Tibial nerve (tissue), 3 donors: ENCODE data around the gene CCDC194.

Experiments used
- POLR2A ChIP-seq, 2 donors: fragments of 450-650 bp; IDR thresholded peaks; one replicate each; pipeline ENCODE4 v1.6.1; 2017; ENCODE audit warnings: antibody characterized with exemption in 2 of 2, mild to moderate bottlenecking in 2 of 2, moderate library complexity in 2 of 2
- TF ChIP-seq, protein P1 (sequence below), 5 experiments: fragments of 200-600 bp in 3 of 5; fragments of 450-650 bp in 2 of 5; sonication (generic) in 3 of 5; IDR thresholded peaks; one replicate each; pipeline ENCODE4 v1.5.1; 2016 to 2019; ENCODE audit warnings: antibody characterized with exemption in 5 of 5, mild to moderate bottlenecking in 3 of 5, moderate library complexity in 2 of 5

DNA sequence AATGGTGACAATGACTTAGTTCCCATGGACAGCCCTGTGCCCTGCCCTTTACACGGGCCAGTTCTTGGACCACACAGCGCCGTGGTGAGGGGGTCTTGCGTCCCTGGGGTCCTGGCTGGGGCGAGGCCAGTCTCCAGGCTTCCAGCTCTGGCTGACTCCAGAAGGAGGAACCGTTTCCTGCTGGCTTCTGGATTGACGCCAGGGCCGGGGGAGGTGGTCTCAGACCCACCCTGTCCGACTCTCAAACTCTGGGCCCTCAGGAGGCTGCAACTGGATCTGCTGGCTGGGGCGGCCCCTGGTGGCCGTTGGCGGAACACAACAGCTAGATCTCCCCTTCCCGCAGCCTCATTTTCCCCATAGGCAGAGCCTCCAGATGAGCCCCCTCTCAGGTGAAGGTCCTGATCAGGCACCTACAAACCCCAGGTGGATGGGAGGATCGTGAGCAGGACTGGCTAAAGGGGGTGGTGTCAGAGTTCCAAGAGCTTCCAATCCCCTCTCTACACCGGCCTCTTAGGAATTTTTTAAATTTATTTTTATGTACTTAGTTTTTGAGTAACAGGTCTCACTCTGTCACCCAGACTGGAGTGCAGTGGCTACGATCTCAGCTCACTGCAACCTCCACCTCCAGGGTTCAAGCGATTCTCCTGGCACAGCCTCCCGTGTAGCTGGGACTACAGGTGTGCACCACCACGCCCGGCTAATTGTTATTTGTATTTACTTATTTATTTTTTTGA, 8.0 kb downstream of the CCDC194 start:
- TF ChIP-seq, protein P1, sequence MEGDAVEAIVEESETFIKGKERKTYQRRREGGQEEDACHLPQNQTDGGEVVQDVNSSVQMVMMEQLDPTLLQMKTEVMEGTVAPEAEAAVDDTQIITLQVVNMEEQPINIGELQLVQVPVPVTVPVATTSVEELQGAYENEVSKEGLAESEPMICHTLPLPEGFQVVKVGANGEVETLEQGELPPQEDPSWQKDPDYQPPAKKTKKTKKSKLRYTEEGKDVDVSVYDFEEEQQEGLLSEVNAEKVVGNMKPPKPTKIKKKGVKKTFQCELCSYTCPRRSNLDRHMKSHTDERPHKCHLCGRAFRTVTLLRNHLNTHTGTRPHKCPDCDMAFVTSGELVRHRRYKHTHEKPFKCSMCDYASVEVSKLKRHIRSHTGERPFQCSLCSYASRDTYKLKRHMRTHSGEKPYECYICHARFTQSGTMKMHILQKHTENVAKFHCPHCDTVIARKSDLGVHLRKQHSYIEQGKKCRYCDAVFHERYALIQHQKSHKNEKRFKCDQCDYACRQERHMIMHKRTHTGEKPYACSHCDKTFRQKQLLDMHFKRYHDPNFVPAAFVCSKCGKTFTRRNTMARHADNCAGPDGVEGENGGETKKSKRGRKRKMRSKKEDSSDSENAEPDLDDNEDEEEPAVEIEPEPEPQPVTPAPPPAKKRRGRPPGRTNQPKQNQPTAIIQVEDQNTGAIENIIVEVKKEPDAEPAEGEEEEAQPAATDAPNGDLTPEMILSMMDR (IDR thresholded peaks at IDR 0.05): peak; percentile 70 to 89 (median 86)
- TF ChIP-seq POLR2A (IDR thresholded peaks at IDR 0.05): no peak
